GM18511 (cell line): ENCODE measurements around the gene FKBP9.

Experiments used
- ATAC-seq: cut with Tn5 transposase; IDR thresholded peaks from one replicate; pipeline ENCODE4 v1.9.1; 2021; ENCODE audit warnings: mild to moderate bottlenecking, moderate library complexity; ENCODE audit not compliant: unreplicated experiment

The FKBP9 gene

DNA sequence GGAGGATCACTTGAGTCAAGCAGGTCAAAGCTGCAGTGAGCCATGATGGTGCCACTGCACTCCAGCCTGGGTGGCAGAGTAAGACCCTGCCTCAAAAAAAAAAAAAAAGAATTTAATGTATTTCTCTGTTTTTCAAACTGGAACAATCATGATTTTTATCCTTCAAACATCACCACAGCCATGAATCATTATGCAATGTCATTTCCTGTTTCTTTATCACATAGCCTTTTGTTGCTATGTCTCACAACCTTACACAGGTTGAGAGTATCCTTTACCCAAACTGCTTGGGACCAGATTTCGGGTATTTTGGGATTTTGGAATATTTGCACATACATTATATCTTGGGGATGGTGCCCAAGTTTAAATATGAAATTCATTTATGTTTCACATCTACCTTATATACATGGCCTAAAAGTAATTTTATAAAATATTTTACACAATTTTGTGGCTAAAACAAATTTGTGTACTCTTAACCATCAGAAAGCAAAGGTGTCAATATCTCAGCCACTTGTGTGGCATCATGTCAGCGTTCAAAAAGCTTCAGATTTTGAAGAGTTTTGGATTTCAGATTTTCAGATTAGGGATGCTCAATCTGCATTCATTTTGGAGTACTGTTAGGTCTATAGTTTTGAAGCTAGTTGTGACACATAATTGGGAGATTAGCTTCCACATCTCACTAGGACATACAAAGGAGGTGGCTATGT is 97.2 kb downstream of the FKBP9 start:
- peak; percentile 52 for ATAC-seq

DNA sequence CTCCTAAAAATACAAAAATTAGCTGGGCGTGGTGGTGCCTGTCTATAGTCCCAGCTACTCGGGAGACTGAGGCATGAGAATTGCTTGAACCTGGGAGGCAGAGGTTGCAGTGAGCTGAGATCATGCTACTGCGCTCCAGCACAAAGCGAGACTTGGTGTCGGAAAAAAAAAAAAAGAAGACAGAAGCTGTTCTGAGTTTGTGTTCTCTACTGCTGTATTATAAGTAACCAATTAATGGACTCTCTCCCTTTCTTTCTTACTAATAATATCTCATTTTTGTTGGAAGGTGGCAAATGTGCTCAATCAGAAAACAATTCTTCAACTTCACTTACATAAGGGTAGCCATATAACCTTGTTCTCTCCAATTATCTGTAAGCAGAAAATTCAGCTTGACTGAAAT is 97.9 kb downstream of the FKBP9 start:
- no peak for ATAC-seq
